Heart left ventricle (tissue), 16 donors: Measurements from ENCODE around the gene LEMD1. TPM values are rescaled to one million over a fixed set of nuclear protein-coding genes. Genes with fewer than 3 reads are reported as not detected.

Experiments used
- ATAC-seq, 4 donors: fragments of 200-7000 bp; cut with Tn5 transposase; one replicate each; pipeline ENCODE4 v1.9.1; 2020 to 2022; ENCODE audit warnings: moderate library complexity in 4 of 4, mild to moderate bottlenecking in 3 of 4, moderate number of reproducible peaks in 1 of 4
- DNase-seq, 5 donors: peaks; one replicate each; pipeline ENCODE4 v3.0.0-alpha.2; 2020
- H3K27ac ChIP-seq, 12 donors: fragments of 200-600 bp; sonication (generic) in 4 of 12; one replicate each; pipeline versions ENCODE4 v1.5.0 to v1.8.0; 2016 to 2022; ENCODE audit warnings: mild to moderate bottlenecking in 2 of 12
- H3K27me3 ChIP-seq, 9 donors: fragments of 200-600 bp; sonication (generic) in 2 of 9; one replicate each; pipeline versions ENCODE4 v1.5.1 to v1.8.0; 2016 to 2022; ENCODE audit warnings: mild to moderate bottlenecking in 3 of 9
- H3K36me3 ChIP-seq, 9 donors: fragments of 200-600 bp; sonication (generic) in 2 of 9; one replicate each; pipeline versions ENCODE4 v1.5.0 to v1.8.0; 2018 to 2022; ENCODE audit warnings: mild to moderate bottlenecking in 2 of 9
- H3K4me1 ChIP-seq, 12 donors: fragments of 200-600 bp; sonication (generic) in 4 of 12; one replicate each; pipeline versions ENCODE4 v1.5.0 to v1.8.0; 2016 to 2022; ENCODE audit warnings: mild to moderate bottlenecking in 3 of 12
- H3K4me3 ChIP-seq, 12 donors: fragments of 200-600 bp; sonication (generic) in 4 of 12; one replicate each; pipeline versions ENCODE4 v1.5.0 to v1.8.0; 2017 to 2022; ENCODE audit warnings: mild to moderate bottlenecking in 9 of 12, moderate library complexity in 4 of 12
- H3K9me3 ChIP-seq, 12 donors: fragments of 200-600 bp; sonication (generic) in 4 of 12; one replicate each; pipeline versions ENCODE4 v1.5.0 to v1.8.0; 2016 to 2022; ENCODE audit warnings: mild to moderate bottlenecking in 1 of 12
- CTCF ChIP-seq, 12 donors: fragments of 200-600 bp; sonication (generic) in 4 of 12; IDR thresholded peaks; one replicate each; pipeline versions ENCODE4 v1.5.0 to v1.8.0; 2018 to 2022; ENCODE audit warnings: antibody characterized with exemption in 12 of 12, mild to moderate bottlenecking in 5 of 12
- POLR2A ChIP-seq, 2 donors: fragments of 450-650 bp; IDR thresholded peaks; one replicate each; pipeline ENCODE4 v1.6.1; 2017; ENCODE audit warnings: antibody characterized with exemption in 2 of 2, mild to moderate bottlenecking in 2 of 2, moderate library complexity in 2 of 2
- WGBS, 4 donors: extraction: QIAGEN DNeasy Blood & Tissue Kit in 2 of 4; methylation state at CpG; one replicate each; pipeline versions ENCODE4 v1.1.5 to v1.1.7; 2013 to 2018; 5-methylcytosine and 5-hydroxymethylcytosine counted together
- intact Hi-C, 10 donors: fragments of 100-400 bp; cut with DNase I; formaldehyde crosslinking; loops; one replicate each; pipeline versions ENCODE4 v1.11.1 to v1.14.2; 2022
- polyA plus RNA-seq, 2 donors: library from polyadenylated mRNA; stranded (reverse); fragments of 200-250 nt; gene quantifications; one replicate each; pipeline ENCODE4 v1.2.3, GENCODE V29; 2013
- total RNA-seq, 9 donors: library from RNA; depleted of rRNA in 2 of 9; stranded (reverse); fragments of >200 nt in 2 of 9; fragmentation: NEBNext Ultra II Directional in 3 of 9; extraction: Animal tissue kit (Norgen Biotek cat#: 25700) in 3 of 9; gene quantifications; one replicate each; pipeline versions ENCODE4 v1.1.0 to v1.2.4, GENCODE V29; 2016 to 2023
- donor health status: ischemic (EF 13 %, LVEDD 7.1; RV severe dilation, severe dysfunction).
- donor health status: healthy with polysubstance abuse.
- donor health status: DM: no; HTN: yes; CAD: no.
- donor health status: DM: no; HTN: no; CAD: no.
- donor health status: ischemic (EF 25% LVEDD 6.9; RV normal size, moderate dysfunction).
- donor health status: ischemic (EF 25% LVEDD 5.7; RV mildly dilated, moderate dysfunction).
- donor health status: healthy.
- donor health status: DM: yes; HTN: yes; CAD: no.
- donor health status: ischemic (EF 35%, LVEDD 5.7; RV mildly dilated, moderate dysfunction).
- donor health status: nonischemic (EF 11% LVEDD 7.7; RV severe dilation, severe dysfunction).
- donor health status: DM: yes; HTN: yes; CAD: no.
- donor health status: PGD.
- donor health status: ischemic (EF 29% LVEDD 5.4; RV normal size, mild dysfunction).
- donor health status: nonischemic (EF 23%, LVEDD 6.1; RV moderate dilation, normal function).

Gene LEMD1
- total and polyA plus RNA-seq, 11 donors, result 2.5 TPM; not detected in 10

- H3K27ac ChIP-seq, result peak overlapping the region in 9 of 12 donors; percentile 34 to 72 (median 55)
- 37 to 43% (median 41%) methylated on average over 13 of the region's 13 CpGs for WGBS, 4 donors
- peak overlapping the region in 2 of 12 donors; percentile 6 to 11 for H3K4me3 ChIP-seq
- ATAC-seq (peak; percentile 72 to 91 (median 84)), DNase-seq (peak; percentile 87 to 90 (median 87))
- H3K9me3 ChIP-seq, result no peaks in the 10 kb centered on the region
- no peaks in the 10 kb centered on the region for H3K36me3 ChIP-seq
- intact Hi-C loops, result loop anchor here in 7 of 10 donors (5.0 to 10.0 kb wide), 4 partner anchors 44 to 84 kb away; partner anchors contain the start of gene KLHDC8A (in 1 of the 7)
- TF ChIP-seq POLR2A (IDR thresholded peaks at IDR 0.05) (no peak), CTCF (IDR thresholded peaks at IDR 0.05) (peak; percentile 46 to 84 (median 69))
- H3K4me1 ChIP-seq, result peaks cover 7 to 53% (median 42%) of the 10 kb centered on the region in 12 donors
- no peaks in the 10 kb centered on the region for H3K27me3 ChIP-seq
Observed at GRCh38 chr1:205438213-205439158, 16.6 kb upstream of the LEMD1 start.

DNA sequence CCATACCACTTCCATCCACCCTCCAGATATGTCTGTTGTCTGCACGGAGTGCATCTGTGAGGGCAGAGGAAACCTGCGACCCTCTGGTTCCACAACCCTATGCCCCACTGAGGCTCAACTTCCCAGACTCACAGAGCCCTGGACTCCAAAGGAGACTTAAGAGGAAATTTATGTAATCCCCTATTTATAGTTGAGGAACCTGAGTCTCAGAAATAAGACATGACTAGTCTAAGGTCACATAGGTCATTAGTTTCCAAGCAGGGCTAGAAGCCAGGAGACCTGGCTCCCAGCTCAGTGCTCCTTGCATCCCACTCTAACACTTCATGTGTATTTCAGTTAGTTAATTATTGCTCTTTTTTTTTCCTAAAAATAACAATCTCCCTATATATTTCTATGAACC lies 15.7 kb upstream of the LEMD1 start:
- intact Hi-C loops, result loop anchor here in 7 of 10 donors (5.0 to 10.0 kb wide), 4 partner anchors 45 to 83 kb away; partner anchors contain the start of gene KLHDC8A (in 1 of the 7)
- Histone ChIP-seq H3K27me3 (no peaks in the 10 kb centered on the region), H3K36me3 (no peaks in the 10 kb centered on the region), H3K9me3 (no peaks in the 10 kb centered on the region), H3K27ac (no peak overlapping the region), H3K4me1 (peaks cover 7 to 53% (median 42%) of the 10 kb centered on the region in 12 donors), H3K4me3 (no peak overlapping the region)
- WGBS, 4 donors, result 82 to 97% (median 92%) methylated on average over 2 of the region's 2 CpGs
- TF ChIP-seq CTCF (IDR thresholded peaks at IDR 0.05) (no peak), POLR2A (IDR thresholded peaks at IDR 0.05) (no peak)
- no peak for DNase-seq
- no peak for ATAC-seq

GRCh38 chr1:205436776-205437410 lies 15.0 kb upstream of the LEMD1 start:
- Histone ChIP-seq H3K4me3 (no peak overlapping the region), H3K27me3 (no peaks in the 10 kb centered on the region), H3K27ac (no peak overlapping the region), H3K4me1 (peaks cover 7 to 51% (median 40%) of the 10 kb centered on the region in 12 donors), H3K9me3 (no peaks in the 10 kb centered on the region), H3K36me3 (no peaks in the 10 kb centered on the region)
- ATAC-seq, result no peak
- DNase-seq, result peak in 1 of 5 donors; percentile 21
- 88 to 96% (median 91%) methylated on average over 5 of the region's 5 CpGs for WGBS, 4 donors
- no peak for TF ChIP-seq POLR2A (IDR thresholded peaks at IDR 0.05)
- no peak for TF ChIP-seq CTCF (IDR thresholded peaks at IDR 0.05)
- intact Hi-C loops, result loop anchor here in 7 of 10 donors (5.0 to 10.0 kb wide), 4 partner anchors 45 to 82 kb away; partner anchors contain the start of gene KLHDC8A (in 1 of the 7)
